Activated CD8-positive, alpha-beta T cell treated with anti-CD3 and anti-CD28 coated beads for 36 hours (primary cell): ENCODE data around the gene VWA2. TPM values are rescaled to one million over a fixed set of nuclear protein-coding genes. Genes with fewer than 3 reads are reported as not detected.

Experiments used
- ATAC-seq: fragments of 200-7000 bp; cut with Tn5 transposase; one replicate; pipeline ENCODE4 v1.10.0; 2021; ENCODE audit warnings: mild to moderate bottlenecking, moderate library complexity
- CTCF ChIA-PET: fragments of 350-600 bp; sonication (Branson Sonifier 250); formaldehyde crosslinking; loops from one replicate; lab custom pipeline; 2021; ENCODE audit warnings: antibody characterized with exemption; lab: Charles Lee
- POLR2A ChIA-PET: fragments of 350-600 bp; sonication (Branson Sonifier 250); formaldehyde crosslinking; loops from one replicate; lab custom pipeline; 2021; ENCODE audit warnings: antibody characterized with exemption; lab: Charles Lee
- DNase-seq: peaks from one replicate; pipeline ENCODE4 v3.0.0-alpha.2; 2020
- H3K27ac Mint-ChIP-seq: one replicate; pipeline ENCODE4 v1.8.0; 2021; ENCODE audit warnings: mild to moderate bottlenecking, mixed read lengths
- H3K27me3 Mint-ChIP-seq: one replicate; pipeline ENCODE4 v1.8.0; 2021; ENCODE audit warnings: mixed read lengths
- H3K36me3 Mint-ChIP-seq: one replicate; pipeline ENCODE4 v1.8.0; 2021; ENCODE audit warnings: low read depth, mixed read lengths
- H3K4me1 Mint-ChIP-seq: one replicate; pipeline ENCODE4 v1.8.0; 2021; ENCODE audit warnings: low read depth, mixed read lengths
- H3K4me3 Mint-ChIP-seq: one replicate; pipeline ENCODE4 v1.8.0; 2021; ENCODE audit warnings: mild to moderate bottlenecking, moderate library complexity, mixed read lengths
- H3K9me3 Mint-ChIP-seq: one replicate; pipeline ENCODE4 v1.8.0; 2021; ENCODE audit warnings: mixed read lengths
- CTCF ChIP-seq: fragments of 200-600 bp; IDR thresholded peaks from one replicate; pipeline ENCODE4 v1.8.0; 2022; ENCODE audit warnings: antibody characterized with exemption, mild to moderate bottlenecking
- intact Hi-C: fragments of 100-400 bp; cut with micrococcal nuclease; formaldehyde crosslinking; loops from one replicate; pipeline ENCODE4 v1.10.0; 2022
- total RNA-seq, 2 experiments: library from RNA; stranded (reverse); gene quantifications; one replicate each; pipeline ENCODE4 v1.2.3, GENCODE V29; 2021

VWA2 gene
- total RNA-seq, 2 experiments from 2014 or later: not detected

GRCh38 chr10:114305521-114305925 lies 66.5 kb downstream of the VWA2 start:
- peak overlapping the region; percentile 86 for H3K4me3 Mint-ChIP-seq
- H3K9me3 Mint-ChIP-seq: no peaks in the 10 kb centered on the region
- H3K27ac Mint-ChIP-seq: no peak overlapping the region
- intact Hi-C loops: loop anchor here (2.0 kb wide), 1 partner anchor 481 kb away; no protein-coding TSS in a partner anchor
- no peak for TF ChIP-seq CTCF
- H3K27me3 Mint-ChIP-seq: no peaks in the 10 kb centered on the region
- POLR2A ChIA-PET: no interaction called here
- no peak for DNase-seq
- no peaks in the 10 kb centered on the region for H3K36me3 Mint-ChIP-seq
- no peak for ATAC-seq
- CTCF ChIA-PET: no interaction called here
- H3K4me1 Mint-ChIP-seq: peaks cover 13% of the 10 kb centered on the region

- H3K36me3 Mint-ChIP-seq: no peaks in the 10 kb centered on the region
- no peak overlapping the region for H3K4me3 Mint-ChIP-seq
- no peaks in the 10 kb centered on the region for H3K27me3 Mint-ChIP-seq
- ChIA-PET POLR2A (no interaction called here), CTCF (interaction anchor here (1.4 kb wide), 1 partner anchor 91 kb away, joined by 3 read pairs; no protein-coding TSS in a partner anchor)
- H3K4me1 Mint-ChIP-seq: peaks cover 13% of the 10 kb centered on the region
- TF ChIP-seq CTCF: no peak
- intact Hi-C loops: no loop called here
- no peak overlapping the region for H3K27ac Mint-ChIP-seq
- no peak for DNase-seq
- ATAC-seq: no peak
- no peaks in the 10 kb centered on the region for H3K9me3 Mint-ChIP-seq
Observed at GRCh38 chr10:114306116-114306973, 67.3 kb downstream of the VWA2 start.

DNA sequence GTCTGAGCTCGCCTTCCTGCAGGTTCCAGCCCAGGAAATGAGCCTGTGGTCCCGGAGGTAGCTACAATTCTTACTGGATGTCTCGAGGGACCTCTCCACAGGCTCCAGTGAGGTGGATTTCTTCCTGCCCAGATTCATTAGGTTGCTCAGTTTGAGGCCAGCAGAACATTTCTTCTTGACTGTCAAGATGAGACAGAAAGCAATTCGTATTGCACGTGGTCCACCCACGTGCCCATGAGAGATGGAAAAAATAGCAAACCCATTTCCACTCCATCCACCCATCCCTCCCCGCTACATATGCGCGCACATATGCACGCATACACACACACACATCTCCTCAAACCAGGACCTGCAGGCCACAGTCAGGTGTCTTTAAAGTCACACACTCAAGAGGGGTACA lies 68.7 kb downstream of the VWA2 start:
- Mint-ChIP-seq H3K36me3 (no peaks in the 10 kb centered on the region), H3K9me3 (no peaks in the 10 kb centered on the region), H3K27me3 (no peaks in the 10 kb centered on the region), H3K4me1 (peaks cover 13% of the 10 kb centered on the region), H3K27ac (no peak overlapping the region), H3K4me3 (no peak overlapping the region)
- no peak for TF ChIP-seq CTCF
- intact Hi-C loops: no loop called here
- ATAC-seq (no peak), DNase-seq (peak; percentile 33)
- POLR2A ChIA-PET: no interaction called here
- CTCF ChIA-PET: interaction anchor here (1.4 kb wide), 2 partner anchors 13 to 90 kb away, joined by 3 read pairs; no protein-coding TSS in a partner anchor

DNA sequence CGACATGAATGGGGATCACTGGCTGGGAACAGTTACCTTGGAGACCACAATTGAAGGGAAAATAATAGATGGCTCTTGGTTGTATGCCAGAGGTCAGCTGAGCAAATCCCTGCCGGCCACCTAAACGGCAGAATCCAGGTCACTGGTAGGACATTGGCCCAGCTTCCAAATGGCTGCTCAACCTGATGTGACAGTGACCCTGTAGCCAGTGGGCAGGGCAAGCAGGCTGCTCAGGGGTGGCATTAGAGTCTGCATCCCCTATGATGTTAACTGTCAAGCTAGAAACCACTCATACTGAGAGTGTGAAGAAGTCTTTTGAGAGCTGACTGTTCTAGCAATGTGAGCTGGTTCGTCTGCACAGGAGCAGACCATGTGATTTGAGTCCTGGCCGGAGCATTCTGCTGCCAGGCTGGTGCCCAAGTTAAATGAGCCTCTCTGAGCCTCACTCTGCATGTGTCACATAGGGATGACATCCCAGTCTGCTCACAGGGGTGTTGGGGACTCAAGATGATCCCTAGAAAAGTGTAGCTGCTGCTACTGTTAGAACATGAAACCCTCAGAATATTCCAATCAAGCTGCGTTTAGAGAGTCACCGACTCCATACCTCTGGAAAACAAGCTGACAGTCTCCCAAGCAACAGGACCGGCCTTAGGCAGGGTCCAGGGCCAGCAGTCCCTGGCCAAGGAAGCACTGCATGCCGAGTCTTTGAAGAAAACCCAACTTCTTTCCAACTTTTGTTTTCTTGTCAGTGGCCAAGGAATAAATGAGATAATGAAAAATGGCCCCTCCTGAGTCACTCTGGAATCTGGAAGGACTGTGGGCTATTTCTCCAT lies 69.7 kb downstream of the VWA2 start:
- H3K9me3 Mint-ChIP-seq: no peaks in the 10 kb centered on the region
- ChIA-PET POLR2A (interaction anchor here (1.7 kb wide), 1 partner anchor 26 kb away, joined by 3 read pairs; no protein-coding TSS in a partner anchor), CTCF (interaction anchor here (0.8 to 1.4 kb wide), 2 partner anchors 10 to 12 kb away, joined by 3 read pairs; no protein-coding TSS in a partner anchor)
- no peak for DNase-seq
- intact Hi-C loops: no loop called here
- H3K4me1 Mint-ChIP-seq: peaks cover 11% of the 10 kb centered on the region
- no peaks in the 10 kb centered on the region for H3K36me3 Mint-ChIP-seq
- H3K27ac Mint-ChIP-seq: no peak overlapping the region
- no peak overlapping the region for H3K4me3 Mint-ChIP-seq
- ATAC-seq: no peak
- no peak for TF ChIP-seq CTCF
- no peaks in the 10 kb centered on the region for H3K27me3 Mint-ChIP-seq
